ENCODE measurements around the gene REV3L.
"Not testable (repeated sequence)": the region's sequence is repeated elsewhere in the genome, so short reads cannot be mapped to it uniquely, and the experiment has no call there.

REV3L gene

DNA sequence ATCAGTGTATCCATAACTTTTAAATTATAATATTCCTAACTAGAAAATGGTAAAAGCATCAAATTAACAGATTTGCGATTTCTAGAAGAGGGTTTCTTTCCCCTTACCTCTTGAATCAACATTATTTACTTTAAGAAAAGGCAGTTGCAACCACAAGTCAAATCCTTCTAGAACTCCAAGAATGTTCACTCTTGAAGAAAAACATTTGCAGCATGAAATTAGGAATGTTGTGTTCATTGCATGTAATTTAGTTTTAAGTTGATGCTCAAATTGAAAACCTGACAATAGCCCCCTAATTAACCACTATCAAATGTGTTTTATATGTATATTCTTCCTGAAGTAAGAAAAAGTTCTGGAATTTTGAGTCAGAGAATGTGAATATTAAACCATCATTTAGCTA, 2.3 kb upstream of the REV3L start:
- Histone ChIP-seq H3K4me1 (peaks cover 33% of the 10 kb centered on the region), H3K36me3 (replicated peaks) (peaks cover 5% of the 10 kb centered on the region; the same call in 1 of the 2 replicates), H3K27me3 (ENCODE audit: low read depth) (no peaks in the 10 kb centered on the region), H3K9me3 (no peaks in the 10 kb centered on the region), H3K4me3 (peak overlapping the region; percentile 69; the same call in 1 of the 2 replicates)
- DNase-seq (ENCODE audit: low spot score in 2 of 2), result no peak
- in situ Hi-C loops (cut with MboI; ENCODE audit: low sequenced_read_pairs), result no loop called here

DNA sequence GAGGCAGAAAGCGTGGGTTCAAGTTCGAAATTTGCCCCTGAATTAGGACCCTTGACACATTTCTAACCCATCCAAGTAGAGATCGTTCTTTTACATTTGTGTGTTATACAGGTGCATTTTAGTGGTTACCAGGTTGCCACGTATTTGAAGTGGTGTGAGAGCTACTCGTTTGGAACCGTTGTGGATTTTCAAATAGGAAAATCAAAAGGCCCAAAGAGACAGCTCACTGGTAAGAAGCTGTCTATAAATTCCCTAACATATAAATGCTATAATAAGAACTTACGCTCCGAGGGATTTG, 1.6 kb upstream of the REV3L start:
- H3K27me3 ChIP-seq (ENCODE audit: low read depth), result no peaks in the 10 kb centered on the region
- peaks cover 5% of the 10 kb centered on the region; the same call in 1 of the 2 replicates for H3K36me3 ChIP-seq (replicated peaks)
- H3K4me1 ChIP-seq, result peaks cover 33% of the 10 kb centered on the region
- in situ Hi-C loops (cut with MboI; ENCODE audit: low sequenced_read_pairs), result no loop called here
- no peaks in the 10 kb centered on the region for H3K9me3 ChIP-seq
- peak overlapping the region; percentile 69 for H3K4me3 ChIP-seq
- peak in 1 of 2 experiments; percentile 31 for DNase-seq (ENCODE audit: low spot score in 2 of 2)

DNA sequence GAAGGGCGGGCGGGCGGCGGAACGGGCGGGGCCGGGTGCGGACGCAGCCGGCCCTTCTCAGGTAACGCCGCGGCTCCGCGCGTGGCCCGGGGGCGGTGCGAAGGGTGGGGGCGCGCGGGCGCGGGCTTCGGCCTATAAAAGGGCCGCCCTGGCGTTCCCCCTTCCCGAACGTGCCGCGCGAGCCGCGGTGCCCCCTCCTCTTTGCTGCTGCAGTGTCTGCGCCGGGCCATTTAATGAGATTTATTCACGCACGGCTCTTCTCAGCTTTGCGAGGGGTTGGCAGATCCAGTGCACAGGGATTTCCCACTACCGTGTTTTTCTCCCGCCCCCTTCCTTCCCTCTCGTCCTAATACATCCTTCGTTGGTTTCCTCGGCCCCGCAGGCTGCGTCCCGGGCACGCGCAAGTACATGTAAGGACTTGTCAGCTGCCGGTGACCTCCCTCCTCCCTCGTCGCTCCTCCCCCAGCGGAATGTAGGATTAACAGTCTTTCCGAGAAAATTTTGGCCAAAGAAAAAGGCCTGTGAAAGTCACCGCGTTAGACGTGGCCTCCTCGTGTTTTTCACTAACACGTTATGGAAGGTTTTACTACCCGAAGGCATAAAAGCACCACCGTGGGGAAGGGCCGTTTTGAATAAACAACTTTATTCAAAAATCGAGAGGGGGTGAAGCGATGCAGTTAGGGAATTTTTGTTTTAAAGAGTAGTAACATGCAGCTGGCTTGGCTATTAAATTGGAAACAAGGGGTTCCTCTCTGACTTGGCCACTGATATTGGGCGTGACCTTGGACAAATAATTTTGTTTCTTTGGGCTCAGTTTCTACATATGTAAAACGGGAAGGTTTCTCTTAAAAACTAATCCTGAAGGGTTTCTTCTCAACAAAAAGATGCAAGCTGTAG, 966 bp upstream of the REV3L start:
- in situ Hi-C loops (cut with MboI; ENCODE audit: low sequenced_read_pairs), result no loop called here
- peak overlapping the region; percentile 69 for H3K4me3 ChIP-seq
- H3K36me3 ChIP-seq (replicated peaks), result peaks cover 5% of the 10 kb centered on the region; the same call in 1 of the 2 replicates
- no peaks in the 10 kb centered on the region for H3K9me3 ChIP-seq
- H3K4me1 ChIP-seq, result peaks cover 38% of the 10 kb centered on the region
- no peaks in the 10 kb centered on the region for H3K27me3 ChIP-seq (ENCODE audit: low read depth)
- peak; percentile 90 to 97 for DNase-seq (ENCODE audit: low spot score in 2 of 2)

DNA sequence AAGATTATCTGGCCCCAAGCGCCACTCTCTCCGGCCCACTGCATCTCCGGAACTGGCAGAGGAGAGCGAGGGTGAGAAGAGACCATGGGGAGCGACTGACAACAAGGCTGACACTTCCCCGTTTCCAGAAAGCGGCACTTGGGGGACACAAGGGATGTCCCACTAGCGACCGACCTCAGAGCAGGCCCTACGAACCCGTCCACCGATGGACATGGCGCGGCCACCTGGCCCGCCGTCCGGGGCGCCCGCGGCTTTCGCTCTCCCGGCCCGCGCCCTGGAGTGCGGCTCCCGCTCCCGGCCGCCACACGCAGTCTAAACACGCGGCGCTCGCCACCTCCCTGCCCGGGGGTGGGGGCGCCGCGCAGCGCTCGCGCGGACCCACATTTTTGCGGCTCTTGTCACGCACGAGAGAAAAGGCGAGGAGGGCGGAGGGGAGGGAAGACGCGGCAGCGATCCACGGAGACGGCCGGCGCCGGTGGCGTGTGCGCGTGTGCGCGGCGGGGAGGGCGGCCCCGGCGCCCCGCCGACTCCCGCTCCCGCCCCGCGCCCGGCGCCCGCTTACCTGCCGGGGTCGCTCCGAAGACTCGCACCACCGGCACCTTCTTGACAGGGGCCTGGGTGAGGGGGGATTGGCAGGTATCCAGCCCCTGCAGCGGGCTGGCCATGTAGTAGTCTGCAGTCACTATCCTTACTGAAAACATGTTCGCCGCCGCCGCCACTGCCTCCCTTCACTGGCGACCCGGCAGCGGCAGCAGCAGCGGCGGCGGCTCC, 645 bp downstream of the REV3L start:
- in situ Hi-C loops (cut with MboI; ENCODE audit: low sequenced_read_pairs), result no loop called here

DNA sequence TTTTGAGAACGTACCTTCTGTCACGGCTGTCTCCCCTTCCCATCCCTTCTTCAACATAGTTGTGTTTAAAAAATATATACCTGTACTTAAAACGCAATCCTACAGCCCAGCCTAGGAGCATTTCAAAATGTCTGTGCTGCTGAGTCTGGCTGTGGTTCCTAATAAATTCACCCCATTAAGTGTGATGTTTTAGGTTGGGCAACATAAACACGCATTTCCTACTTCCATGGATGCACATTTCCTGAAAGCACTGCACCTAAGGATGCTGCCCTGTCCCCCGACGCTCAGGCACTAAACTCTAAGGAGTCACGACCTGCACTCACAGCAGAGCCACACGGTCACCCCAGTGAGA, 1.2 kb downstream of the REV3L start:
- H3K9me3 ChIP-seq, result no peaks in the 10 kb centered on the region
- in situ Hi-C loops (cut with MboI; ENCODE audit: low sequenced_read_pairs), result no loop called here
- H3K4me1 ChIP-seq, result peaks cover 56% of the 10 kb centered on the region
- H3K27me3 ChIP-seq (ENCODE audit: low read depth), result no peaks in the 10 kb centered on the region
- no peak for DNase-seq (ENCODE audit: low spot score in 2 of 2)
- peak overlapping the region; percentile 69 for H3K4me3 ChIP-seq
- peaks cover 5% of the 10 kb centered on the region; the same call in 1 of the 2 replicates for H3K36me3 ChIP-seq (replicated peaks)

More for the DNA sequence above, 645 bp downstream of the REV3L start:
- Histone ChIP-seq H3K9me3 (no peaks in the 10 kb centered on the region), H3K4me3 (peak overlapping the region; percentile 69), H3K4me1 (peaks cover 54% of the 10 kb centered on the region), H3K36me3 (replicated peaks) (peaks cover 5% of the 10 kb centered on the region; the same call in 1 of the 2 replicates), H3K27me3 (ENCODE audit: low read depth) (no peaks in the 10 kb centered on the region)
- peak in 1 of 2 experiments; percentile 51 for DNase-seq (ENCODE audit: low spot score in 2 of 2)

DNA sequence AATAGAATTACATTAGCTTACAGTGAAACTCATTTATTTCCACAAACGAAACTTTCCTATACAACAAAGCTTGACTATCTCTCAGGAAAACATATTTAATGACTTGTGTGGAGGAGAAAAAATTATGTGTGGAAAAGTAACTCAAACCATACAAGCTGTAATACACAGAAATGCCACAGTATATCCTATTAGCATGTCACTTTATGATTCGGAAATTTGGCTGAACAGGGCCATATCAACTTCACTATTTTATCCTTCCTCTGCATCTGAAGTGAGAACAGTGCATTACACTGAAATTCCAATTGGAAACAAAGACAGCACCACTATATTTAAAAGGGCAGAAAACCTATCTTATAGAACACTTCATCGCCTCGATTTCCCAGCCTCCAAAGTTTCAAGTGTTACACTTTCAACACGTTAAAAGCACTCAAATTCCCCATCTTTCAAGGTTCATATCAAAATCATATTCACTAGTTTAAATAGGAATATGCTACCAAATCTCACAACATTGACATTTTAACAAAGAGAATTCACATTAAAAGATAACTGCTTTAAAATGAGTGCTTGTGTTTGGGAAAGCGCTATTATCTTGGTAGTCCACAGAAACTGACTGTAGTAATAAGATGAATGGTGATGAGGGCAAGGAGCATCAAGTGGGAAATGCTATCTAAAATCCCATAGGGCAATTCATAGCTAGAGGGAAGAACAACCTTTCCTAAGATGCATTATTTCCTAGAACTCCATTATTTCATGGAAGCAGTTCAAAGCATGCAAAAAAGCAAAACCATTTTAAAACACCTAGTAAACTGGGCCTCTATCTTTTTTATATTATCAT, 1.8 kb downstream of the REV3L start:
- Histone ChIP-seq H3K4me3 (peak overlapping the region; percentile 69), H3K4me1 (peaks cover 56% of the 10 kb centered on the region), H3K27me3 (ENCODE audit: low read depth) (no peaks in the 10 kb centered on the region), H3K9me3 (no peaks in the 10 kb centered on the region), H3K36me3 (replicated peaks) (peaks cover under 1% of the 10 kb centered on the region; the same call in 1 of the 2 replicates)
- in situ Hi-C loops (cut with MboI; ENCODE audit: low sequenced_read_pairs), result no loop called here
- DNase-seq (ENCODE audit: low spot score in 2 of 2), result peak in 1 of 2 experiments; percentile 42

DNA sequence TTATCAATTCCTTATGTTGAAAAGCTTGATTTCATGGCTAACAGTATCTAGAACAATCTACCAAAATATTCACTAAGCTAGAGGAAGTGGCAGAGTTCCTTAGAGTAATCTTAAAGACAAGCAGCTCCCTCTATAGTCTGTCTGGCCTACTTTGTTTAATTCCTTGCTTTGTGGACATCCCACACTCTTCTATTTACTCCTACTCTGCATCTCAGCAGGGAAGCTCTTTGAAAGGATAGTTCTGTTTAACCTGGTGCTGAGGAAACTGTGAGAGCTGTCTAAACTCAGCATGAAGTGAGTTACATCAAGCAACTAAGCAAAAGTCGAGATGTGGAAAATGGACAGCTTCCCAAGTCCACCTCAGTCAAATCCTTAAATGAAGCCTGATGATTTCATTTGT, 4.3 kb downstream of the REV3L start:
- DNase-seq (ENCODE audit: low spot score in 2 of 2), result peak; percentile 21 to 85
- Histone ChIP-seq H3K4me1 (peaks cover 41% of the 10 kb centered on the region), H3K36me3 (replicated peaks) (no peaks in the 10 kb centered on the region), H3K9me3 (no peaks in the 10 kb centered on the region), H3K27me3 (ENCODE audit: low read depth) (no peaks in the 10 kb centered on the region), H3K4me3 (no peak overlapping the region)
- in situ Hi-C loops (cut with MboI; ENCODE audit: low sequenced_read_pairs), result no loop called here

DNA sequence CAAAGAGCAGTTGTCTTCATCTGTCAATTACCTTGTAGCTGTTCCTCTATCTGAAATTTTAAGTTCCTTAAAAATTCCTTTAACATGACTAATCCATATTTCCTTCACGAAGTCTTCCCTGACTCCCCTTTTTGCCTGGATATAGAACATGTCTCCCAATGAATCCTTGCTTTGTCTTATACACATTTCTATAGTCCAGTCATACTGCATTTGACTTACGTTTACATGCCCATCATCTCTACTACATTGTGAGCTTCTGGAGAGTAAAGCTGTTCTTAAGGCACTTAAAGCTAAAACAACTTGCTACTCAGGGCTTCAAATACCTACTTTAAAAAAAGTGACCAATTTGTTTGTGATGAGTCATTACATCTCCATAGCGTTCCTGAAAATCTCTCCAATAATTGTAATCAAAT, 4.9 kb downstream of the REV3L start:
- Histone ChIP-seq H3K36me3 (replicated peaks) (no peaks in the 10 kb centered on the region), H3K27me3 (ENCODE audit: low read depth) (no peaks in the 10 kb centered on the region), H3K4me3 (no peak overlapping the region), H3K9me3 (no peaks in the 10 kb centered on the region), H3K4me1 (peaks cover 41% of the 10 kb centered on the region)
- in situ Hi-C loops (cut with MboI; ENCODE audit: low sequenced_read_pairs), result no loop called here
- no peak for DNase-seq (ENCODE audit: low spot score in 2 of 2)

DNA sequence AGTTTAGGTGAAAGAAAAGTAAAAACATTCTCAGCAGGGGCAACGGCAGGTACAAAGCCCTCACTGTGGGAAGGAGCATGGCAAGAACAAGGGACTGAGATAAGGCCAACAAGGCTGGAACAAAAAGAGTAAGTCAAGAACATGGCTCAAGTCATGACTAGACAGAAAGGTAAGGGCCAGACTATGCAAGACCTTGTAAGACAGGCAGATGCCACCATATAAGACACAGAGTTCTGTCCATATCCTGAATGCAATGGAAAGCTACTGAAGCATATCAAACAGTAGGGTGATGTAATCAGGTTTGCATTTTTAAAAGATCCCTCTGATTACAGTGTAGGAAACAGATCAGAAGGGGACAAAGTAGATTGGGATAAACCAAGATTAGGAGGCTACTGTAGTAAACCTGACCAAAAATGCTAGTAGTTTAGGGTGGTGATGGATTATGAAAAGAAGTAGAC, 5.5 kb downstream of the REV3L start:
- in situ Hi-C loops (cut with MboI; ENCODE audit: low sequenced_read_pairs), result no loop called here
- H3K36me3 ChIP-seq (replicated peaks), result no peaks in the 10 kb centered on the region
- DNase-seq (ENCODE audit: low spot score in 2 of 2), result no peak
- H3K4me3 ChIP-seq, result no peak overlapping the region
- H3K27me3 ChIP-seq (ENCODE audit: low read depth), result no peaks in the 10 kb centered on the region
- no peaks in the 10 kb centered on the region for H3K9me3 ChIP-seq
- peaks cover 41% of the 10 kb centered on the region for H3K4me1 ChIP-seq

DNA sequence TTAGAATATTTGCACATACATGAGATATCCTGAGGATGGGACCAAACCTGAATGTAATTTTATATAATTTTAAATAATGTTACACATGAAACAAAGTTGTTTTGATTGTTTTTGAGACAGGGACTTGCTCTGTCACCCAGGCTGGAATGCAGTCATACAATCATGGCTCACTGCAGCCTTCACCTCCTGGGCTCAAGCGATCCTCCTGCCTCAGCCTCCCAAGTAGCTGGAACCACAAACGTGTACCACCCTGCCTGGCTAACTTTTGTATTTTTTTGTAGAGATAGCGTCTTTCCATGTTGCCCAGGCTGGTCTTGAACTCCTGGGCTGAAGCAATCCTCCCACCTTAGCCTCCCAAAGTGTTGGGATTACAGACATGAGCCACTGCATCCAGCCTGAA, 7.0 kb downstream of the REV3L start:
- H3K9me3 ChIP-seq; H3K4me3 ChIP-seq; DNase-seq (ENCODE audit: low spot score in 2 of 2); in situ Hi-C loops (cut with MboI; ENCODE audit: low sequenced_read_pairs); H3K27me3 ChIP-seq (ENCODE audit: low read depth); H3K36me3 ChIP-seq (replicated peaks): not testable (repeated sequence)
- H3K4me1 ChIP-seq, result peaks cover 42% of the 10 kb centered on the region

DNA sequence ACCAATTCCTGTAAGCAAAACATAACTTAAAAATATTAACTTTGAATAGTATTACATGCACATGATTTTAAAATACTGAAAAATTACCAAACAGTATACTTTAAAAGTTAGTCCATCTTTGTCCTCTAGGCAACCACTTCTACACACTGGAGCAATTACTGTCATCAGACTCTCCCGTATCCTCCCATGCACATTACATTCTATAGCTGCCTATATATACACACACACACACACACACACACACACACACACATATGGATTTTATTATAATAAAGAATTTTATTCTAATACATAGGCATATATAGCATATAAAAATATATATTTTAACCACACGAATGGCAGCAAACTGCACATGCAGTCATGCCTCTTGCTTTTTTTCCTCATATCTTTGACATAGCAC, 8.2 kb downstream of the REV3L start:
- no peak overlapping the region for H3K4me3 ChIP-seq
- peaks cover 37% of the 10 kb centered on the region for H3K4me1 ChIP-seq
- in situ Hi-C loops (cut with MboI; ENCODE audit: low sequenced_read_pairs), result no loop called here

DNA sequence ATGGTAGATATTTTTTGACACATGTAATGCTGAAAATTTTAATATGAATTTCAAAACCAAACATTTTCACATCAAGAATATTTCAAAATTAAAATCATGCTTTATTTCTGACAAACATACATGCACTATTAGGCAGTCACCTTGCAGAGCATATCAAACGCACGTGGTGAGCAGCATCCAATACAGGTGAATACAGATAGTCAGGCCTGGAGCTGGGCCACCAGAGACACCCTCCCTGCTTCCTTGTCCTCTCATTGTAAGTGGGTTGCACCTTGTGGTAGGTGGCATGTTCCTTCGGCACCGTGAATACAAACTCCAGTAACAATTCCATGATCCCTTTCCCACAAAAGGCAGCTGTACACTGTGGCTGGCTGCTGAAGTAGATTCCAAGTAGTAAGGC, 8.9 kb downstream of the REV3L start:
- in situ Hi-C loops (cut with MboI; ENCODE audit: low sequenced_read_pairs), result no loop called here
- DNase-seq (ENCODE audit: low spot score in 2 of 2), result no peak
- no peaks in the 10 kb centered on the region for H3K27me3 ChIP-seq (ENCODE audit: low read depth)

More for the DNA sequence above, 8.2 kb downstream of the REV3L start:
- no peaks in the 10 kb centered on the region for H3K9me3 ChIP-seq
- no peaks in the 10 kb centered on the region for H3K27me3 ChIP-seq (ENCODE audit: low read depth)
- H3K36me3 ChIP-seq (replicated peaks), result no peaks in the 10 kb centered on the region; the same call in 1 of the 2 replicates
- DNase-seq (ENCODE audit: low spot score in 2 of 2), result no peak

DNA sequence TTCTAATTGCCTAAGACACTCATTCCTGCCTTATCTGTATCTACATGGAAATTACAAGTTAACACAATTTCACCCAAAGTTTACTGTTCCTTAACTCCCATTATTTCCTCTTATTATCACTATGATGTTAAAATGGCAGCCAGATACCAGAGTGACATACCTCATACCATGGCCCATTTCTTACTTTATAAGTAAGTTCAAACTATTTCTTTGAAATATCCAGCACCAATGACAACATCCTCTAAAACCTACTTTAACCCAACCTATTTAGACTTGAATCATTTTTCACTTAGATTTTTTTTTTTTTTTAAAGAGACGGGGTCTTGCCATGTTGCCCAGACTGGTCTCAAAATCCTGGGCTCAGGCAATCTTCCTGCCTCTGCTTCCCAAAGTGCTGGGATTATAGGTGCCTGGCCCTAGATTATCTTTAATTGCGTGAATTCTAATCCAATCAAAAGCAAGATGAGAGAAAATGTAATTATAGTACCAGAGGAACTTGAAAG, 10.0 kb downstream of the REV3L start:
- H3K4me3 ChIP-seq, result no peak overlapping the region
- H3K9me3 ChIP-seq, result no peaks in the 10 kb centered on the region
- no peaks in the 10 kb centered on the region; the same call in 1 of the 2 replicates for H3K36me3 ChIP-seq (replicated peaks)
- H3K4me1 ChIP-seq, result peaks cover 20% of the 10 kb centered on the region
- DNase-seq (ENCODE audit: low spot score in 2 of 2), result no peak
- H3K27me3 ChIP-seq (ENCODE audit: low read depth), result no peaks in the 10 kb centered on the region
- in situ Hi-C loops (cut with MboI; ENCODE audit: low sequenced_read_pairs), result no loop called here

More for the DNA sequence above, 8.9 kb downstream of the REV3L start:
- Histone ChIP-seq H3K9me3 (no peaks in the 10 kb centered on the region), H3K36me3 (replicated peaks) (no peaks in the 10 kb centered on the region; the same call in 1 of the 2 replicates), H3K4me3 (no peak overlapping the region), H3K4me1 (peaks cover 32% of the 10 kb centered on the region)

Measured in HAP-1 (cell line).